Measurements from ENCODE around the gene RBMS1. TPM values are rescaled to one million over a fixed set of nuclear protein-coding genes. Genes with fewer than 3 reads are reported as not detected.
A peak's percentile ranks its signal among the peaks of the same experiment; 100 is the strongest.

RBMS1 gene
- total RNA-seq, 1 donor from 2014 or later, result 75.3 TPM

GRCh38 chr2:160286551-160286950 is 207.1 kb downstream of the RBMS1 start:
- intact Hi-C loops (cut with DNase I), result no loop called here

DNA sequence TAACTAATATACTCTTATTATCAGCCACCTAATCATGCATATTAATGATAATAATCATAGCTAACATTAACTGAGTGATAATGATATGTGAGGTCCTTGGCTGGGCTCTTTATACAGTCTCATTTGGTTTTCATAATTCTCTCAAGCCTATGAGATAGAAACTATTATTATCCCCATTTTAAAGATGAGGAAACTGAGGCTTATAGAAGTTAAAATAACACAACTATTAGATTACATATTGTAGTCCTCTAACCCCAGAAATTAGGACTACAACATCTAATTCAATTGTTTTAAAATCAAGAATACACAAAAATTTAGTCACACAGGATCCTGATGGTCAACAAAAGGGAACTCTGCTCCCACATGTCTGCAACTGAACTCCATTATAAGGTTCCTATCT is 209.9 kb downstream of the RBMS1 start:
- intact Hi-C loops (cut with DNase I), result no loop called here
- DNase-seq (ENCODE audit: low spot score), result no peak

More at GRCh38 chr2:160286551-160286950, 207.1 kb downstream of the RBMS1 start:
- no peak for DNase-seq (ENCODE audit: low spot score)

- intact Hi-C loops (cut with DNase I), result no loop called here
- DNase-seq (ENCODE audit: low spot score), result no peak
Observed at GRCh38 chr2:160282063-160282580, 211.5 kb downstream of the RBMS1 start.

DNA sequence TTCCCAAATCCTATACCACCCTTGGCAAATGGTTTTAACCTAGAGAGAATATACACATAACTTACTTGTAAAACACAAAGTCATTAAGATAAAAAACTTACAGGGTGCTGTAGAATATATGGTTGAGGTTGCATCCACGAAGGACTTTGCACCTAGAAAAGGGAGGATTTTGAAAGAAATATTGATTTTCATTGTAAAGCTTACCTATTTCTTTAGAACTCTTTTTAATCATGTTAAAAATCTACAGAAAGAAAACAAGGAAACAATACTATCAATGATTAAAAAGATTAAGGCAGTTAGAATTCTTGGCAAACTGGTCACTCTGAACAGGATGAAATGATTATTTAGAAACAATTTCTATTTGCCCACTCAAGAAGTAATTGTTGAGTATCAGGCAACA is 212.4 kb downstream of the RBMS1 start:
- intact Hi-C loops (cut with DNase I), result no loop called here
- no peak for DNase-seq (ENCODE audit: low spot score)

GRCh38 chr2:160279813-160280465 is 213.7 kb downstream of the RBMS1 start:
- intact Hi-C loops (cut with DNase I), result no loop called here
- no peak for DNase-seq (ENCODE audit: low spot score)

DNA sequence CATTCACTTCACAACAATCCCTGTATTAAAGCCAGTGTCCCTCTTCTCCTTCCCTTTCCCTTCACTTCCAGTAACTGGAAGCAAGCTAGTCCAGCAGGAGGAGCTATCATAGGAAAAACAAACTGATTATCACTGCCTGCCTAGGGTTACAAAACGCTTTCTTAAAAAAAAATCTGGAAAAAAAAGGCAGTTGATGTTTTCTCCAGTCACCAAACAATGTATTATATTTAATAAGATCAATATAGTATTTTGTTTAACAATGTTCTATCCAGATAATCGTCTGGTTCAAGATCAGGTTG is 214.8 kb downstream of the RBMS1 start:
- intact Hi-C loops (cut with DNase I), result no loop called here
- DNase-seq (ENCODE audit: low spot score), result no peak

GRCh38 chr2:160278101-160278878 is 215.3 kb downstream of the RBMS1 start:
- intact Hi-C loops (cut with DNase I), result no loop called here
- no peak for DNase-seq (ENCODE audit: low spot score)

- intact Hi-C loops (cut with DNase I), result no loop called here
- DNase-seq (ENCODE audit: low spot score), result no peak
Observed at GRCh38 chr2:160277151-160277550, 216.5 kb downstream of the RBMS1 start.

GRCh38 chr2:160275656-160276055 is 218.0 kb downstream of the RBMS1 start:
- no peak for DNase-seq (ENCODE audit: low spot score)

DNA sequence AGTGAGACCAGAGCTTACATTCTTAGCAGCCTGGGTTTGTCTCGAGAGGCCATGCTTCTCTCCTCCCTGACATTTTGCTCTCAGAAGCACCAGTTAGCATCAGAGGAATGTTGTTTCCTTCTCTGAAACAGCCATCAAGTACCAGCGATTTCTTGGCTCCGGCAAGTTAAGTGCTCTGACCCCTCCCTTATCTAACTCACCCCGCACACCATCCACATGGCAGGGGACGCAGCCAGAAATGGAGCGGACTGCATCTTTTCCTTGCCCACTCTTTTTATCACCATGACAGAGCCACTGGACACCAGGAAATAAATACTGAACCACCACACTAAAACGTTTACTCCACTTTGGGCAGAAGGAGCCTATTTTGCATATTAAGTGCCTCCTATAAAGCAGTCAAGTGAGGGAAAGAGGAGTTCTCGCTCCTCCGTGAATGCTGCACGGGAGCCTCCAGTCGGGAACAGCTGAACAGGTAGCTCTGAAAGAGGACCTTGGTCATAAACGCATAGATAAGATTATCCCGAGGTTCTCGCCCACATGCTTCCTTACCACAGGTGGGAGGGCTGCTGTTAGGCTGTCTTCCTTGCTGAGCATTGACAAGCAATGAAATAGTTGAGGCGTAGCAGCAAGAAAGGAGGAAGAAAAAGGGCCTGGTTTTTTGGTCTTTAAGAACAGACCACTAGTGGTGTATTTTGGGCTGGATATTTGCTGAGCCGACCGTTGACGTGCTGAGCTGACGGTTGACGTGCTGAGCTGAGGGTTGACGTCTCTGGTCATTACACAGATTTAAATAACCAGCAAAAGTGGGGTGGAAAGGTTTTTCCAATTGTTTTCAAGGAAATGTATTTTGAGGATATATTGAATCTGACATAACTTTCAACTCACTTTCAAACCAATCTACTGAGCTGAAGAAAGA is 222.2 kb downstream of the RBMS1 start:
- intact Hi-C loops (cut with DNase I), result loop anchor here (2.0 to 5.0 kb wide), 2 partner anchors 136 to 713 kb away; no protein-coding TSS in a partner anchor
- no peak for DNase-seq (ENCODE audit: low spot score)

More at GRCh38 chr2:160275656-160276055, 218.0 kb downstream of the RBMS1 start:
- intact Hi-C loops (cut with DNase I), result no loop called here

GRCh38 chr2:160270571-160271113 is 223.0 kb downstream of the RBMS1 start:
- no peak for DNase-seq (ENCODE audit: low spot score)
- intact Hi-C loops (cut with DNase I), result loop anchor here (1.0 to 5.0 kb wide), 3 partner anchors 62 to 714 kb away; no protein-coding TSS in a partner anchor

DNA sequence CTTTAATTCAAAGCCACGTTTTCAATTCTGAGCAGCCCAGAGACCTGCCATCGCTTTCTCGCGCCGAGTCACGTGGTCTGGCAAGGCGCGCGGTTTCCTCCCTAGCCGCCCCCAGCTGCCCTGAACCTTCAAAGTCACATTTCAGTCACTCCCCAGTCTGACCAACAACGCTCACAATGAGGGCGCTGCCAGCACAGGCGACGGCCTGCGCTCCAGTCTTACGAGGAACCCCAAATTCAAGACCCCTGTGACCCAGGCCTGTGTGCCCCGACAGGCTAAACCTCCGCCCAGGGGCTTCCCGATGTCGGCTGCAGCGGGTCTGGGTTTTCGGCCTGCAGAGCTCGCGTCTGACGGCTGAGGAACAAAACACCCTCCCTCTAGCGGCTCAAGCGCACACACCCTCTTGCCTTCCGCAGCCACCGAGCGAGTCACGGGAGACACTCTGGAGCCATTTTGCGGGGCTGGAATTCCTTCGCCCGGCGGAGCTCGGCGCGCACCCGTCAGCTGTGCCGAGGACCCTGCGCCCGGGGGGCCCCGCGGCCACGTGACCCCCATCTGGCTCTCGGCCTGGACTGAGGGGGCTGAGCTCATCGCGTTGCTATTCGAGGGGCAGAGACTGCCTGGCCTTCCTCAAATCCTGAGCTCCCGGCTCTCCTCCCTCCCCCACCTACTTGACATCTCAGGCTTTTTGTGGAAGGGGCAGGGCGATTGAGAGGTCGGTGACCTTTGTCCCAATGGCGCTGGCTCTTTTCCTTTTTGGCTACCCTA is 223.6 kb downstream of the RBMS1 start:
- intact Hi-C loops (cut with DNase I), result loop anchor here (1.0 to 5.0 kb wide), 4 partner anchors 62 to 715 kb away; no protein-coding TSS in a partner anchor
- DNase-seq (ENCODE audit: low spot score), result peak; percentile 95

GRCh38 chr2:160269365-160269764 is 224.2 kb downstream of the RBMS1 start:
- intact Hi-C loops (cut with DNase I), result loop anchor here (5.0 kb wide), 1 partner anchor 157 kb away; no protein-coding TSS in a partner anchor
- no peak for DNase-seq (ENCODE audit: low spot score)

GRCh38 chr2:160268151-160268781 is 225.3 kb downstream of the RBMS1 start:
- no peak for DNase-seq (ENCODE audit: low spot score)
- intact Hi-C loops (cut with DNase I), result loop anchor here (5.0 kb wide), 1 partner anchor 156 kb away; no protein-coding TSS in a partner anchor

- DNase-seq (ENCODE audit: low spot score), result no peak
- intact Hi-C loops (cut with DNase I), result loop anchor here (5.0 kb wide), 1 partner anchor 155 kb away; no protein-coding TSS in a partner anchor
Observed at GRCh38 chr2:160267692-160268091, 225.9 kb downstream of the RBMS1 start.

DNA sequence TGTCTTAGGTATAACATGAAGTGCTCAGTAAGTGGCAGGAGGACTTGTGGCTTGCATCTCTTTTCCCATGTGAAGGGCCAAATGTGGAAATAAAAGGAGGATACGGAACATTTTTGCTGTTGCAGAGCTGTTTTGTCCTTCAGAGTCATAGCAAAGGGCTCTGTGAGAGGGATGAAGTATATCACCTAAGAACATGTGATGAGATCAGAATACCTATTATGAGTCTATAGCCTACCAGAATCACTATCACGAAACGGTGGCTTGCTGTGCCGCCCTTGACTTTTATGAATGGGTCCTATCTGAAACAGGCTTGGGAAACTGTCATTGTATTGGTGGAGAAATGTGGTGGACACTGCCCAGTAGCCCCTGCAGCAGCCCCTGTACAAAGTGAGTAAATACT is 226.6 kb downstream of the RBMS1 start:
- no peak for DNase-seq (ENCODE audit: low spot score)

DNA sequence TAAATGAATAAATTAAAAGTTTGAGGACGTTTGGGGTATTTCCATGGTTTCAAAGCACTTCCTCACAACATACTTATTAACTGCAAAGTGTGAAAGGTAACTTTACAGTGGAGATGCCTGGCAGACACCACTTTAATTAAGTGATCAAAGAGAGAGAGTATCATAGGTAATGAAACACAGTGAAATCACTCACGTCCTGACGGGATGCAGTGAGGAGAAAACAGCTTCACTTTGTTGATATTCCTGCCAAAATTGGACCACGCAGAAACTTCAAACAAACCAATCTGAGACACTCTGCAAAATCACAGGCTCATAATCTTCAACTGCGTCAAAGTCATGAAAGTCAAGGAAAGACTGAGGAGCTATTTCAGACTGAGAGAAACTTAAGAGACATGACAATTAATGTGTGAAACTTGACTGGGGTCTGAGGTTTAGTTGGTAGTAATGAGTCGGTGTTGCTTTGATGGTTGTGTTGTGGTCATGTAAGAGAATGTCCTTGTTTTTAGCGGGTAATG is 227.5 kb downstream of the RBMS1 start:
- no peak for DNase-seq (ENCODE audit: low spot score)
- intact Hi-C loops (cut with DNase I), result loop anchor here (5.0 kb wide), 1 partner anchor 154 kb away; no protein-coding TSS in a partner anchor

More for the DNA sequence above, 226.6 kb downstream of the RBMS1 start:
- intact Hi-C loops (cut with DNase I), result loop anchor here (5.0 kb wide), 1 partner anchor 155 kb away; no protein-coding TSS in a partner anchor

GRCh38 chr2:160264308-160264707 is 229.3 kb downstream of the RBMS1 start:
- DNase-seq (ENCODE audit: low spot score), result no peak
- intact Hi-C loops (cut with DNase I), result no loop called here
